HepG2 (cell line): ENCODE data around the gene RCOR1. TPM values are rescaled to one million over a fixed set of nuclear protein-coding genes. Genes with fewer than 3 reads are reported as not detected.
A peak's percentile ranks its signal among the peaks of the same experiment; 100 is the strongest.

Source experiments
- ARID4A ChIP-seq: sonication (generic); formaldehyde crosslinking; IDR thresholded peaks from 2 replicates; pipeline ENCODE4 v1.5.0; 2020; ENCODE audit warnings: mild to moderate bottlenecking, missing genetic modification reagents, borderline replicate concordance
- ARNT ChIP-seq: fragments of 450-650 bp; IDR thresholded peaks from 2 replicates; pipeline ENCODE4 v1.6.1; 2017
- ATF2 ChIP-seq: sonication (generic); formaldehyde crosslinking; IDR thresholded peaks from 2 replicates; pipeline ENCODE4 v1.4.0; 2020; ENCODE audit warnings: missing genetic modification reagents
- E2F5 ChIP-seq: sonication (generic); formaldehyde crosslinking; conservative IDR thresholded peaks from 2 replicates; pipeline ENCODE4 v1.4.0; 2020; ENCODE audit warnings: missing genetic modification reagents
- FOXC1 ChIP-seq: sonication (generic); formaldehyde crosslinking; IDR thresholded peaks from 2 replicates; pipeline ENCODE4 v1.8.0; 2022; ENCODE audit warnings: mild to moderate bottlenecking, missing genetic modification reagents, borderline replicate concordance
- FOXP1 ChIP-seq, 2 experiments: fragments of 450-650 bp in 1 of 2; IDR thresholded peaks; 2 replicates each; pipeline ENCODE4 v1.6.1; 2017 to 2018; ENCODE audit warnings: antibody characterized with exemption in 1 of 2
- MYNN ChIP-seq: sonication (generic); formaldehyde crosslinking; IDR thresholded peaks from 2 replicates; pipeline ENCODE4 v1.4.0; 2020; ENCODE audit warnings: mild to moderate bottlenecking, low read depth, missing genetic modification reagents
- SRSF4 ChIP-seq: fragments of 200-400 bp; formaldehyde crosslinking; IDR thresholded peaks from one replicate; pipeline ENCODE4 v1.6.1; 2018; ENCODE audit warnings: mild to moderate bottlenecking, low read depth, low read length, moderate library complexity; ENCODE audit not compliant: poor library complexity, severe bottlenecking
- ZNF142 ChIP-seq: sonication (generic); formaldehyde crosslinking; IDR thresholded peaks from 2 replicates; pipeline ENCODE4 v1.4.0; 2020; ENCODE audit warnings: missing genetic modification reagents
- ZNF34 ChIP-seq: sonication (generic); formaldehyde crosslinking; IDR thresholded peaks from 2 replicates; pipeline ENCODE4 v1.4.0; 2020; ENCODE audit warnings: mild to moderate bottlenecking, missing genetic modification reagents, borderline replicate concordance
- ZNF574 ChIP-seq: sonication (generic); formaldehyde crosslinking; IDR thresholded peaks from 2 replicates; pipeline ENCODE4 v1.4.0; 2020; ENCODE audit warnings: missing genetic modification reagents
- ZNF615 ChIP-seq: sonication (generic); formaldehyde crosslinking; IDR thresholded peaks from 2 replicates; pipeline ENCODE4 v1.5.0; 2020; ENCODE audit warnings: mild to moderate bottlenecking, missing genetic modification reagents, borderline replicate concordance
- ZSCAN25 ChIP-seq: sonication (generic); formaldehyde crosslinking; IDR thresholded peaks from 2 replicates; pipeline ENCODE4 v1.8.0; 2022; ENCODE audit warnings: mild to moderate bottlenecking, missing genetic modification reagents
- polyA plus RNA-seq, 8 experiments: library from polyadenylated mRNA; depleted of rRNA in 3 of 8; stranded (reverse) in 7 of 8; unstranded in 1 of 8; fragments of >200 nt; fragmentation: Illumina TruSeq in 4 of 8; extraction: Trizol in 4 of 8; gene quantifications; 2 replicates each; pipeline versions ENCODE4 v1.2.1 to v1.2.3, GENCODE V29; 2011 to 2016; ENCODE audit warnings: low read depth in 4 of 8, missing spikeins in 1 of 8, mixed read lengths in 1 of 8; ENCODE audit not compliant: insufficient read depth in 1 of 8
- total RNA-seq, 5 experiments: library from RNA; depleted of rRNA; stranded (reverse); fragments of >200 nt; fragmentation: Illumina TruSeq; extraction: Trizol; gene quantifications; 2 replicates each; pipeline ENCODE4 v1.2.3, GENCODE V29; 2016; ENCODE audit warnings: low read depth in 1 of 5

Gene RCOR1
- total and polyA plus RNA-seq, 2 of the 13 experiments (the other 11 are each of a cell fraction or from before 2014, with no cell fraction given) = 10.2 to 11.1 TPM

GRCh38 chr14:102590667-102591099 is 1.8 kb upstream of the RCOR1 start (continued):
- TF ChIP-seq ZNF142 (CRISPR knock-in tag) = no peak
- 0 out of 2 replicates have a peak, but pooled peaks have one; percentile 16 for TF ChIP-seq ATF2 (CRISPR knock-in tag)
- TF ChIP-seq ARNT = no peak
- peak; percentile 36 for TF ChIP-seq ZNF574 (CRISPR knock-in tag)
- TF ChIP-seq SRSF4 = no peak
- no peak for TF ChIP-seq E2F5
- TF ChIP-seq MYNN (CRISPR knock-in tag) = no peak
- TF ChIP-seq FOXP1 (IDR thresholded peaks at IDR 0.05) = no peak
- 0 out of 2 replicates have a peak, but pooled peaks have one; percentile 16 for TF ChIP-seq FOXP1 (CRISPR knock-in tag; IDR thresholded peaks at IDR 0.05)
- no peak for TF ChIP-seq ZNF34 (CRISPR knock-in tag)
- peak; percentile 50; the same call in 1 of the 2 replicates for TF ChIP-seq ZSCAN25 (CRISPR knock-in tag)
- 0 out of 2 replicates have a peak, but pooled peaks have one; percentile 32 for TF ChIP-seq FOXC1 (CRISPR knock-in tag)
- no peak for TF ChIP-seq ZNF615 (CRISPR knock-in tag)
- 0 out of 2 replicates have a peak, but pooled peaks have one; percentile 21 for TF ChIP-seq ARID4A (CRISPR knock-in tag)
